GM18873 (cell line): ENCODE results near the gene CDIPT.
A peak's percentile ranks its signal among the peaks of the same experiment; 100 is the strongest.
"Not testable (repeated sequence)": the region's sequence is repeated elsewhere in the genome, so short reads cannot be mapped to it uniquely, and the experiment has no call there.

Experiments used
- ATAC-seq: cut with Tn5 transposase; IDR thresholded peaks from one replicate; pipeline ENCODE4 v1.9.1; 2021; ENCODE audit warnings: mild to moderate bottlenecking, moderate library complexity, moderate number of reproducible peaks; ENCODE audit not compliant: unreplicated experiment, low FRiP score

CDIPT gene

GRCh38 chr16:29862884-29863668, at the start of gene CDIPT:
CDIPT (minus strand) TSS chr16:29863226; CDS start chr16:29862857, 369 bp downstream.
- ATAC-seq, result peak; percentile 89

DNA sequence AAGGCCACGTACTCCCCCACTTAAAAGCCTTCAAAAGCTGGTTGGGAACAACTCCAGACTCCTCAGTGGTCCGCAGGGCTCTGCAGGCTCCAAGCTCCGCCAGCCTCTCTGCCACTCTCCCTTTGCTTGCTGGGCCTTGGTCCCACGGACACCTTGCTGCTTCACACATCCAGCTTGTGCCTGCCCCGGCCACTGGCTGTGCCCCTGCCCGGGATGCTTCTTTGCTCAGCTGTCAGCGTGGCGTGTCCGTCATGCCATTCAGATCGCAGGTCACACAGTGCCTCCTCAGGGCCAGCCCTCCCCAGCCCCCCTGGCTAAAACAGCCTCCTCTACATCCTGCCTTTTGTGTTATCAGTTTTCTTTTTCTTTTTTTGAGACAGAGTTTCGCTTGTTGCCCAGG, 49.1 kb upstream of the CDIPT start:
- no peak for ATAC-seq

GRCh38 chr16:29911676-29912010, 48.6 kb upstream of the CDIPT start:
- no peak for ATAC-seq

- ATAC-seq, result no peak
These were observed 48.0 kb upstream of the CDIPT start for GRCh38 chr16:29910819-29911675.

- not testable (repeated sequence) for ATAC-seq
These were observed 46.8 kb upstream of the CDIPT start for GRCh38 chr16:29909851-29910250.

- no peak for ATAC-seq
These were observed 46.4 kb upstream of the CDIPT start for GRCh38 chr16:29909391-29909790.

- ATAC-seq, result no peak
These were observed 45.7 kb upstream of the CDIPT start for GRCh38 chr16:29908719-29909220.

DNA sequence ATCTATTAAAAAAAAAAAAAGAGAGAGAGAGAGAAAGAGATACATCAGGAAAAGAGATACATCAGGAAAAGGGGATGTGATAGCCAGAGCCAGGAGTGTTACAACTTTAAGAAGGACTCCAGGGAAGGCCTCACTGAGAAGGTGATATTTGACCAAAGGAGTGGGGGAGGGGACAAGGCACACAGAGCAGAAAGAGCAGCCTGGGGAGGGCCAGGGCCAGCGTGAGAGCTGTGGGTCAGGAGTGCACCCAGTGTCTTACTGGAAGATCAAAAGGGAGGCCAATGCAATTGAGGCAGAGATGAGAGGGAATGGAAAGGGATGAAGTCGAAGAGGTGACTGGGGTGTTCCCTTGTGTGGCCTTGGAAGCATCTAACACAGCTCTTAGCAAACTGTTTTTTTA, 44.9 kb upstream of the CDIPT start:
- ATAC-seq, result no peak

- ATAC-seq, result no peak
These were observed 43.7 kb upstream of the CDIPT start for GRCh38 chr16:29906520-29907244.

- no peak for ATAC-seq
These were observed 42.6 kb upstream of the CDIPT start for GRCh38 chr16:29905668-29906067.

- ATAC-seq, result no peak
These were observed 41.9 kb upstream of the CDIPT start for GRCh38 chr16:29904947-29905346.

- no peak for ATAC-seq
These were observed 40.6 kb upstream of the CDIPT start for GRCh38 chr16:29903590-29903989.

GRCh38 chr16:29901607-29901945, 38.5 kb upstream of the CDIPT start:
- no peak for ATAC-seq

GRCh38 chr16:29900888-29901606, 38.0 kb upstream of the CDIPT start:
- ATAC-seq, result no peak

- no peak for ATAC-seq
These were observed 37.3 kb upstream of the CDIPT start, which contains the start of gene ASPHD1 for GRCh38 chr16:29900102-29900887. ASPHD1 (plus strand) TSS chr16:29900488; CDS start chr16:29900972, 484 bp downstream.

GRCh38 chr16:29899516-29900101, 36.6 kb upstream of the CDIPT start, which contains the start of gene SEZ6L2:
SEZ6L2 (minus strand) TSS chr16:29899550; CDS start chr16:29899019, 531 bp downstream.
- ATAC-seq, result no peak

- no peak for ATAC-seq
These were observed 35.9 kb upstream of the CDIPT start for GRCh38 chr16:29898804-29899515.

- no peak for ATAC-seq
These were observed 35.2 kb upstream of the CDIPT start for GRCh38 chr16:29898135-29898803.
